H7 (cell line): ENCODE measurements around the gene LDLRAD4. TPM values are rescaled to one million over a fixed set of nuclear protein-coding genes. Genes with fewer than 3 reads are reported as not detected.
"Not testable (repeated sequence)": the region's sequence is repeated elsewhere in the genome, so short reads cannot be mapped to it uniquely, and the experiment has no call there.

Experiments used
- DNase-seq: peaks from one replicate; pipeline ENCODE4 v3.0.0; 2012
- H3K27me3 ChIP-seq: 2 replicates; pipeline ENCODE4 v1.6.0; 2011; ENCODE audit warnings: mild to moderate bottlenecking, low read length; ENCODE audit not compliant: control insufficient read depth, insufficient read depth
- H3K36me3 ChIP-seq: replicated peaks from 2 replicates; pipeline ENCODE4 v1.5.1; 2011; ENCODE audit warnings: low read length; ENCODE audit not compliant: control insufficient read depth, insufficient read depth
- H3K4me3 ChIP-seq: 2 replicates; pipeline ENCODE4 v1.5.1; 2011; ENCODE audit warnings: low read depth, mild to moderate bottlenecking, control low read depth, low read length, moderate library complexity; ENCODE audit not compliant: insufficient read depth
- total RNA-seq: library from RNA; depleted of rRNA; stranded (reverse); fragments of >200 nt; shearing (Covaris generic); gene quantifications from 2 replicates; pipeline ENCODE4 v1.2.3, GENCODE V29; 2014

The LDLRAD4 gene
- total RNA-seq, 1 experiment from 2014 or later = 21.0 TPM

- Histone ChIP-seq H3K36me3 (no peaks in the 10 kb centered on the region), H3K27me3 (no peaks in the 10 kb centered on the region), H3K4me3 (no peak overlapping the region)
- DNase-seq = no peak
Measured at GRCh38 chr18:13604786-13605185, 386.2 kb downstream of the LDLRAD4 start.

DNA sequence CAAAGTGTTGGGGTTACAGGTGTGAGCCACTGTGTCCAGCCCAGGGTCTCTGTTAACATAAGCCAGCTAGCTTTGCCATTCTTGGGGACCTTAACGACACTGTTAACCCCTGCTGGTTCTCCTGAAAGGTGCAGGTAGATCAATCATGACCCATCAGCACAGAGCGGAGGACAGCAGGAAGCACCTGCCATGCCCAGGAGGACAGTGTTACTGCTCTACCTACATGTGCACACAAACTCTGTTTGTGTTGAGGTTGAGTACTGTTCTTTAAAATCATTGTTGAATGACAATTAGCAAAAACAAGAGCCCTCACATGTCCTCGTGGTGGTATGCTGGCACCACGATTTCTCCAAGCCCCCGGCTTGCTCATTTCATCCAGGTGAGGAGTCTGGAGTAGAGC, 386.9 kb downstream of the LDLRAD4 start:
- no peak for DNase-seq
- no peak overlapping the region for H3K4me3 ChIP-seq
- no peaks in the 10 kb centered on the region for H3K27me3 ChIP-seq
- H3K36me3 ChIP-seq = no peaks in the 10 kb centered on the region

GRCh38 chr18:13605901-13606300, 387.3 kb downstream of the LDLRAD4 start:
- no peak overlapping the region for H3K4me3 ChIP-seq
- H3K36me3 ChIP-seq = no peaks in the 10 kb centered on the region
- DNase-seq = no peak
- no peaks in the 10 kb centered on the region for H3K27me3 ChIP-seq

GRCh38 chr18:13606604-13607254, 388.2 kb downstream of the LDLRAD4 start:
- H3K4me3 ChIP-seq = no peak overlapping the region
- no peak for DNase-seq
- no peaks in the 10 kb centered on the region for H3K36me3 ChIP-seq
- H3K27me3 ChIP-seq = peaks cover under 1% of the 10 kb centered on the region; the same call in 1 of the 2 replicates

GRCh38 chr18:13608024-13608562, 389.5 kb downstream of the LDLRAD4 start:
- H3K27me3 ChIP-seq, DNase-seq, H3K4me3 ChIP-seq, H3K36me3 ChIP-seq: not testable (repeated sequence)

DNA sequence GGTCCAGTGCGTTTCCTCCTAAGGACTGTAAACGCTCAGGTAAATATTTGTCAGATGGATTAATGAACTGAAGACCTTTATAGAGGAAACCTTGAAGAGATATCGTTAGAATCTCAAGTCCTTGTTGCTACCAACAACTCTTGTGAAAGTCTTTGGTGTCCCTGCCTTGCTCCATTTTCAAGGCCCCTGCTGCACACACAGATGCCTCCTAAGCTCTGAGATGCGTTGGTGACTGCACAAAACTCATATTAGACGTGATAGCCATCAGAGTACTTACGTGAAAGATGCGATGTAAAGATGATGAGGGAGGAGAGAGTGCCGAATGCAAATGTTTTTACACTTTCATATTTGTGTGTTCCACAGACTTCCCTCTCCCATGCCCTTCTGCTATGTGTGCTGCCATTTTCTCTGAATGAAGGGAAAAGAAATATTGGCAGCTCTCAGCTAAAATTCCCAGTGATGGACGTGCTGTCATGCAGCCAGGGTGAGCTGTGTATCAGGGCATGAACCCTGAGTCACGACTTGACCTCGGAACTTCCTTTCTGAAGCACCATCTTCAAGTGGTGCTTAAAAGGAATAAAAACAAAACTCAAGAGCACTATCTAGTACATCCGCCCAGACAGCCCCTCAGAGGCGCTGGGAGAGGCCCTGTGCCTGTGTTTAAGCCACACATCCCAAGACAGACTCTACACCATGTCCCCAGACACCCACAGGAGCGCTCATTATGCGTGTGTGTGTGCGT, 390.4 kb downstream of the LDLRAD4 start:
- peaks cover 4% of the 10 kb centered on the region; the same call in 1 of the 2 replicates for H3K27me3 ChIP-seq
- no peak overlapping the region for H3K4me3 ChIP-seq
- DNase-seq = no peak
- no peaks in the 10 kb centered on the region for H3K36me3 ChIP-seq

DNA sequence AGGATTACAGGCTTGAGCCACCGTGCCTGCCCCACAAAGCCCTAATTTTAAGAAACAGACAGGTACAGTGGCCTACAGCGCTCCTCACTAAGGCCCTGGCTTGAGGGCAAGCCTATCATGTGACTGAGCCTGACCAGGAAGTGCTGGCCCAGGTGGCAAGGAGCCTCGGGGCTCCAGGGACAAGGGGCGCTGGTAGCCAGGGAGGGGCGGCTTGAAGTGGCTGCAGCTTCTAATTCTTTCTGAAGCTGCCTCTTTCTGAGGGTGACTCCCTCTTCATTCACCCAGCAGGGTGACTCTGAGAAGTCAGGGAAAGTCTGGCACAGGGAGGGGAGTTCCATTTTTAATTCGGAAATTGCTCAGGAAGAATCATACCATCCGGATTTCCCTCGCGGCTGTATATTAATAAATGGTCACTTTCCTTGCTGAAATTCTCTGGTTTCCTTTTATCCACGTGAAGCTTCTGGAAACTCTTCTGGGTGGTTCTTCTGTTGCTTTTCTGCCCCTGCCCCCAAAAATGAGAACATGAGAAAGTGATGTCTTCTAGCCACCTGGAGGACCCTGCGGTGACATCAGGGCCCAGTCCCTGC, 392.1 kb downstream of the LDLRAD4 start:
- peak; percentile 48 for DNase-seq
- no peaks in the 10 kb centered on the region for H3K36me3 ChIP-seq
- peaks cover 4% of the 10 kb centered on the region; the same call in 1 of the 2 replicates for H3K27me3 ChIP-seq
- H3K4me3 ChIP-seq = no peak overlapping the region

- peak; percentile 75 for DNase-seq
- H3K4me3 ChIP-seq = no peak overlapping the region
- H3K36me3 ChIP-seq = no peaks in the 10 kb centered on the region
- peaks cover 4% of the 10 kb centered on the region; the same call in 1 of the 2 replicates for H3K27me3 ChIP-seq
Measured at GRCh38 chr18:13611142-13611600, 392.6 kb downstream of the LDLRAD4 start.

DNA sequence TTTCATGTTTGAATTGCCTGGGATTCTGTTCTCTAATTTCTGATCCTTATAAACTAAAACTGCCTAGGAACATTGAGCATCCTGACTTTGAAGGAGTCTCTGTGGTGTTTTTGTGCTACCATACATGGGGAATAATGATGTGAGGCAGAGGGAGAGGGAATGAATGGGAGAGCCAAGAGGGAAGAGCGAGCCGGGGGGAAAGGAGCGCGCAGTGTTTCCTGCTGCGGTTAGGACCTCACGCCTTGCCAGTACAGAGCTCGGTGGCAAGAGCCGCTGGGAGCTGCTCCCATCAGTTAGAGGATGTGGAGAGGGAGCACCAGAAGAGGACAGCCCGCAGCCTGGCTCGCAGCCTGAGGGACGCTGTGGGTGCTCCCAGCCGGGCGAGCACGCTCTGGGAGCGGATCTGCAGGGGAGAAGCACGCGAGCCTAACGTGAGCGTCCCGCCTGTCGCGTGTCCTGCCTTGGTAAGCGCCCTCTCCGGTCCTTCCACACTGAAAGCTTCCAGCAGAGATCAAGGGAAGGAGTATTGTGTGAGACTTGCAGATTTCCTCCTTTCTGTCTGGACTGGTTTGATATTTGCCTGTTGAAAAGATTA, 393.1 kb downstream of the LDLRAD4 start:
- Histone ChIP-seq H3K4me3 (no peak overlapping the region), H3K27me3 (peaks cover 4% of the 10 kb centered on the region; the same call in 1 of the 2 replicates), H3K36me3 (no peaks in the 10 kb centered on the region)
- peak; percentile 76 for DNase-seq

DNA sequence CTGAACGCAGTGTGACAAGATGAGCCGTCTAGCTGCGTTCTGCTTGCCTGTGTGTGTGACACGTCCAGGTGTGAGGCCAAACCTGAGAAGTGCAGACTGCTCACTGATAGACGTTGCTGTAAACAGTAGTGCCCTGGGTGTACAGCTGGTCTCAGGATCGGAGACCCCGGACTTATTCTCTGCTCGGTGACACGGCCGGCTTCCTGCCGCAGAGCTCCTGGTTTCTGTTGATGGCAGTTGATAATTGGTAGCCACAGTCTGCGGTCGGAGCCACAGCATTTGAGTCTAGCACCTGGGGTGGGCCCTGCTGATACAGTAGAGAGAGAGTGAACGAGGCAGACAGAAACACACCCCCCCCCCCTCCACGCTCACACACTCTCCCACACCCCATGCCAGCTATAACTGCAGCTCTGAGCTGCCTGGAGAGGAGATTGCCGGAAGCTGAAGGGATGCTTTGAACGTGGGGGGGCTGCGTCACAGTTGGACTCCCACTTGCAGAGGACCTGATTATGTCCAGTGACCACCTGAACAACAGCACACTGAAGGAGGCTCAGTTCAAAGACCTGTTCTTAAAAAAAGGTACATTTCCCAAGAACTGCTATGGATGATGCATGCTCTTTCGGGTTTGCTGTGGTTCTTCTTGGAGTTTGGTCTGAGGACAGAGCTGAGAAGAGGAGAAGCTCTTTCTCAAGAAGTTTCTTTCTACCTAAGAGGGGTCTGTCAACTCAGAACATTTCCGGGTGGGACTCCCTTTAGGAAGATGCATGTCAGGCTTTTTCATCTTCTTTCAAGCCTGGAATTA, 393.8 kb downstream of the LDLRAD4 start:
- Histone ChIP-seq H3K4me3 (no peak overlapping the region), H3K36me3 (no peaks in the 10 kb centered on the region), H3K27me3 (peaks cover 4% of the 10 kb centered on the region; the same call in 1 of the 2 replicates)
- DNase-seq = peak; percentile 43

GRCh38 chr18:13613099-13613498, 394.5 kb downstream of the LDLRAD4 start:
- Histone ChIP-seq H3K27me3 (peaks cover 4% of the 10 kb centered on the region; the same call in 1 of the 2 replicates), H3K36me3 (no peaks in the 10 kb centered on the region), H3K4me3 (no peak overlapping the region)
- DNase-seq = no peak

- Histone ChIP-seq H3K4me3 (no peak overlapping the region), H3K36me3 (no peaks in the 10 kb centered on the region), H3K27me3 (peaks cover 4% of the 10 kb centered on the region; the same call in 1 of the 2 replicates)
- DNase-seq = peak; percentile 47
Measured at GRCh38 chr18:13613591-13614501, 395.3 kb downstream of the LDLRAD4 start.
